Fibroblast of skin of right biceps (primary cell): ENCODE data around the gene NLRX1.
"Not testable (repeated sequence)": the region's sequence is repeated elsewhere in the genome, so short reads cannot be mapped to it uniquely, and the experiment has no call there.

Source experiments
- DNase-seq: peaks from one replicate; pipeline ENCODE4 v3.0.0-alpha.2; 2013

NLRX1 gene

GRCh38 chr11:119155733-119156492, 12.6 kb upstream of the NLRX1 start:
- no peak for DNase-seq

GRCh38 chr11:119156496-119156895, 12.0 kb upstream of the NLRX1 start:
- DNase-seq: no peak

- DNase-seq: no peak
These were observed 11.5 kb upstream of the NLRX1 start for GRCh38 chr11:119157063-119157462.

GRCh38 chr11:119158467-119158866, 10.1 kb upstream of the NLRX1 start:
- no peak for DNase-seq

- no peak for DNase-seq
These were observed 8.4 kb upstream of the NLRX1 start for GRCh38 chr11:119160151-119160550.

- no peak for DNase-seq
These were observed 6.7 kb upstream of the NLRX1 start for GRCh38 chr11:119161871-119162270.

- peak; percentile 68 for DNase-seq
These were observed 2.0 kb upstream of the NLRX1 start for GRCh38 chr11:119166368-119167076.

- DNase-seq: not testable (repeated sequence)
These were observed 1.5 kb upstream of the NLRX1 start for GRCh38 chr11:119167077-119167458.

- no peak for DNase-seq
These were observed 592 bp upstream of the NLRX1 start for GRCh38 chr11:119167933-119168332.

- peak; percentile 51 for DNase-seq
These were observed 776 bp downstream of the NLRX1 start for GRCh38 chr11:119169282-119169719.

- DNase-seq: no peak
These were observed 4.0 kb downstream of the NLRX1 start for GRCh38 chr11:119172513-119172912.

- no peak for DNase-seq
These were observed 4.9 kb downstream of the NLRX1 start for GRCh38 chr11:119173453-119173852.

GRCh38 chr11:119175493-119176077, 7.1 kb downstream of the NLRX1 start:
- peak; percentile 48 for DNase-seq

GRCh38 chr11:119178166-119178680, 9.7 kb downstream of the NLRX1 start:
- peak; percentile 16 for DNase-seq

- no peak for DNase-seq
These were observed 10.8 kb downstream of the NLRX1 start for GRCh38 chr11:119179342-119179741.

GRCh38 chr11:119179983-119180382, 11.5 kb downstream of the NLRX1 start:
- DNase-seq: no peak

- no peak for DNase-seq
These were observed 12.5 kb downstream of the NLRX1 start for GRCh38 chr11:119180729-119181676.

- DNase-seq: no peak
These were observed 13.3 kb downstream of the NLRX1 start for GRCh38 chr11:119181677-119182412.

GRCh38 chr11:119184399-119184798, 15.9 kb downstream of the NLRX1 start:
- not testable (repeated sequence) for DNase-seq

- DNase-seq: no peak
These were observed 17.6 kb downstream of the NLRX1 start for GRCh38 chr11:119185981-119186634.
